Right atrium auricular region (tissue), 2 donors: ENCODE data around the gene BACH2. TPM values are rescaled to one million over a fixed set of nuclear protein-coding genes. Genes with fewer than 3 reads are reported as not detected.
"Not testable (repeated sequence)": the region's sequence is repeated elsewhere in the genome, so short reads cannot be mapped to it uniquely, and the experiment has no call there.

Experiments used
- DNase-seq: peaks from one replicate; pipeline ENCODE4 v3.0.0-alpha.2; 2019; ENCODE audit warnings: low spot score
- H3K27ac ChIP-seq, 2 donors: fragments of 200-600 bp; sonication (generic); 1 replicate in 1 of 2; 2 replicates in 1 of 2; pipeline ENCODE4 v1.5.1; 2016 to 2019
- H3K27me3 ChIP-seq, 2 donors: fragments of 200-600 bp; sonication (generic); one replicate each; pipeline versions ENCODE4 v1.5.1 to v1.6.0; 2017 to 2019
- H3K36me3 ChIP-seq: fragments of 200-600 bp; sonication (generic); one replicate; pipeline ENCODE4 v1.5.1; 2016
- H3K4me1 ChIP-seq, 2 donors: fragments of 200-600 bp; sonication (generic); one replicate each; pipeline versions ENCODE4 v1.5.1 to v1.6.0; 2017 to 2019
- H3K4me3 ChIP-seq, 2 donors: fragments of 200-600 bp; sonication (generic); 1 replicate in 1 of 2; 2 replicates in 1 of 2; pipeline ENCODE4 v1.5.1; 2017 to 2019; ENCODE audit warnings: mild to moderate bottlenecking in 1 of 2, moderate library complexity in 1 of 2
- H3K9me3 ChIP-seq, 2 donors: fragments of 200-600 bp; sonication (generic); one replicate each; pipeline ENCODE4 v1.5.1; 2019
- total RNA-seq, 2 donors: library from RNA; depleted of rRNA; stranded (reverse); fragments of >200 nt; gene quantifications; one replicate each; pipeline ENCODE4 v1.1.0, GENCODE V29; 2016
- TF ChIP-seq, protein P1 (sequence below), 2 donors: fragments of 200-600 bp; sonication (generic); IDR thresholded peaks; one replicate each; pipeline ENCODE4 v1.5.1; 2019; ENCODE audit warnings: antibody characterized with exemption in 2 of 2

The BACH2 gene
- total RNA-seq, 2 donors from 2014 or later = 0.82 to 2.2 TPM

DNA sequence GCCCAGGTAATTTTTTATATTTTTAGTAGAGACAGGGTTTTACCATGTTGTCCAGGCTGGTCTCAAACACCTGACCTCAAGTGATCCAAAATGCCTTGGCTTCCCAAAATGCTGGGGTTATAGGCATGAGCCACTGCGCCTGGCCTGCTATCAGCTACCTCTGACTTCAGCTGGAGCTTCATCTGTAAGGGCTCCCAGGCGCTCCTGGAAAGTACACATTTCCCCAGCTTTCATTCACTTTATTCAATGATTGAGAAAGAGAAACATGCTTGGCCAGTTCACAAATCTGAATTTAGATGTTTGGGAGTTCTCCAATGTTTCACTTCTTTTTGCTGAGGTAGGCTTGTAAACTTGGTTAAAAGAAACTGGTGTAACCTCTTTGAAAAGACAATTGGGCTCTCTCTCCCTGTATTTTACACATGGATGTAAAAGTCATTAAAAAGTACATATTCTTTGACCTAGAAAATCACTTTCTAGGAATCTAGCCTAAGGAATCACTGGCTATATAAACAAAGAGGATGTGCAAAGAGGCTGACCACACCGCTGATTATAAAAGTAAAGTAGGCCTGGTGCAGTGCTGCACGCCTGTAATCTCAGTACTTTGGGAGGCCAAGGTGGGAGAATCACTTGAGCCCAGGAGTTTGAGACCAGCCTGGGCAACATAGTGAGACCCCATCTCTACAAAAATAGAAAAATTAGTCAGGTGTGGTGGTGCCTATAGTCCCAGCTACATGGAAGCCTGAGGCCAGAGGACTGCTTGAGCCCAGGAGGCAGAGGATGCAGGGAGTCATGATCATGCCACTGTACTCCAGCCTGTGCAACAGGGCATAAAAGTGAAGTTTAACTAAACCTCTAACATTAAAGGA, 128.9 kb downstream of the BACH2 start:
- peaks cover 0 to 17% of the 10 kb centered on the region in 2 donors for H3K4me1 ChIP-seq
- no peak overlapping the region for H3K27ac ChIP-seq
- H3K36me3 ChIP-seq = no peaks in the 10 kb centered on the region
- no peak for DNase-seq
- TF ChIP-seq, protein P1, sequence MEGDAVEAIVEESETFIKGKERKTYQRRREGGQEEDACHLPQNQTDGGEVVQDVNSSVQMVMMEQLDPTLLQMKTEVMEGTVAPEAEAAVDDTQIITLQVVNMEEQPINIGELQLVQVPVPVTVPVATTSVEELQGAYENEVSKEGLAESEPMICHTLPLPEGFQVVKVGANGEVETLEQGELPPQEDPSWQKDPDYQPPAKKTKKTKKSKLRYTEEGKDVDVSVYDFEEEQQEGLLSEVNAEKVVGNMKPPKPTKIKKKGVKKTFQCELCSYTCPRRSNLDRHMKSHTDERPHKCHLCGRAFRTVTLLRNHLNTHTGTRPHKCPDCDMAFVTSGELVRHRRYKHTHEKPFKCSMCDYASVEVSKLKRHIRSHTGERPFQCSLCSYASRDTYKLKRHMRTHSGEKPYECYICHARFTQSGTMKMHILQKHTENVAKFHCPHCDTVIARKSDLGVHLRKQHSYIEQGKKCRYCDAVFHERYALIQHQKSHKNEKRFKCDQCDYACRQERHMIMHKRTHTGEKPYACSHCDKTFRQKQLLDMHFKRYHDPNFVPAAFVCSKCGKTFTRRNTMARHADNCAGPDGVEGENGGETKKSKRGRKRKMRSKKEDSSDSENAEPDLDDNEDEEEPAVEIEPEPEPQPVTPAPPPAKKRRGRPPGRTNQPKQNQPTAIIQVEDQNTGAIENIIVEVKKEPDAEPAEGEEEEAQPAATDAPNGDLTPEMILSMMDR (IDR thresholded peaks at IDR 0.05) = no peak
- H3K9me3 ChIP-seq = no peaks in the 10 kb centered on the region
- no peaks in the 10 kb centered on the region for H3K27me3 ChIP-seq
- H3K4me3 ChIP-seq = no peak overlapping the region

DNA sequence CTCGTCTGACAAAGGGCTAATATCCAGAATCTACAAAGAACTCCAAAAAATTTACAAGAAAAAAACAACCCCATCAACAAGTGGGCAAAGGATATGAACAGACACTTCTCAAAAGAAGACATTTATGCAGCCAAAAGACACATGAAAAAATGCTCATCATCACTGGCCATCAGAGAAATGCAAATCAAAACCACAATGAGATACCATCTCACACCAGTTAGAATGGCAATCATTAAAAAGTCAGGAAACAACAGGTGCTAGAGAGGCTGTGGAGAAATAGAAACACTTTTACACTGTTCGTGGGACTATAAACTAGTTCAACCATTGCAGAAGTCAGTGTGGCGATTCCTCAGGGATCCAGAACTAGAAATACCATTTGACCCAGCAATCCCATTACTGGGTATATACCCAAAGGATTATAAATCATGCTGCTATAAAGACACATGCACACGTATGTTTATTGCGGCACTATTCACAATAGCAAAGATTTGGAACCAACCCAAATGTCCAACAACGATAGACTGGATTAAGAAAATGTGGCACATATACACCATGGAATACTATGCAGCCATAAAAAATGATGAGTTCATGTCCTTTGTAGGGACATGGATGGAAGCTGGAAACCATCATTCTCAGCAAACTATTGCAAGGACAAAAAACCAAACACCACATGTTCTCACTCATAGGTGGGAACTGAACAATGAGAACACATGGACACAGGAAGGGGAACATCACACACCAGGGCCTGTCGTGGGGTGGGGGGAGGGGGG, 130.3 kb downstream of the BACH2 start:
- not testable (repeated sequence) for H3K9me3 ChIP-seq, DNase-seq, H3K27ac ChIP-seq, H3K27me3 ChIP-seq, H3K36me3 ChIP-seq, H3K4me3 ChIP-seq
- peaks cover 0 to 17% of the 10 kb centered on the region in 2 donors for H3K4me1 ChIP-seq

- no peak overlapping the region for H3K4me3 ChIP-seq
- no peaks in the 10 kb centered on the region for H3K9me3 ChIP-seq
- H3K27me3 ChIP-seq = no peaks in the 10 kb centered on the region
- DNase-seq = no peak
- H3K27ac ChIP-seq = no peak overlapping the region
- H3K4me1 ChIP-seq = peaks cover 0 to 10% of the 10 kb centered on the region in 2 donors
- H3K36me3 ChIP-seq = no peaks in the 10 kb centered on the region
- TF ChIP-seq, protein P1 (IDR thresholded peaks at IDR 0.05) = no peak
Measured at GRCh38 chr6:90162648-90163387, 133.8 kb downstream of the BACH2 start.

GRCh38 chr6:90160013-90160412, 136.6 kb downstream of the BACH2 start:
- Histone ChIP-seq H3K4me1 (peaks cover 0 to 10% of the 10 kb centered on the region in 2 donors), H3K4me3 (no peak overlapping the region), H3K36me3 (no peaks in the 10 kb centered on the region), H3K9me3 (no peaks in the 10 kb centered on the region), H3K27me3 (no peaks in the 10 kb centered on the region), H3K27ac (no peak overlapping the region)
- no peak for DNase-seq
- TF ChIP-seq, protein P1 (IDR thresholded peaks at IDR 0.05) = no peak

DNA sequence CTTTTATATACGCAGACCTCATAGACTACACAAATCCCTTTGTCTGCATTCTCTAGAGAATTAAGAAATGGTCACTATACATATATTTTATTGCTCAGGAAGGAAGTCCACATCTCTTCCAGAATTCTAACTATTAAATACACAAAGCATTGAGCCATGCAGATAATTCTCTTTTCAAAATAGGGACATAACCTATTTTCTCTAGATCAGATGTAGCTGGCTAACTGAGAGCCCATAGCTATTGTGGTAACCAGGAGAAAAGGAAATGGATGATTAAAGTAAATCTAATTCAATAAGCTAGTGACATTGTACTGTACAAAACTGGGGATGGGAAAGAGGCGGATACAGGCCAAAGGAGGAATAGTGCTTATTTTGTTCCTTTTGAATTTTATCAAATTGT, 137.2 kb downstream of the BACH2 start:
- no peak for DNase-seq
- H3K4me1 ChIP-seq = peaks cover 0 to 10% of the 10 kb centered on the region in 2 donors
- no peak overlapping the region for H3K4me3 ChIP-seq
- H3K27ac ChIP-seq = no peak overlapping the region
- TF ChIP-seq, protein P1 (IDR thresholded peaks at IDR 0.05) = no peak
- H3K9me3 ChIP-seq = no peaks in the 10 kb centered on the region
- no peaks in the 10 kb centered on the region for H3K36me3 ChIP-seq
- no peaks in the 10 kb centered on the region for H3K27me3 ChIP-seq
